Measurements from ENCODE around the gene POLA1.

DNA sequence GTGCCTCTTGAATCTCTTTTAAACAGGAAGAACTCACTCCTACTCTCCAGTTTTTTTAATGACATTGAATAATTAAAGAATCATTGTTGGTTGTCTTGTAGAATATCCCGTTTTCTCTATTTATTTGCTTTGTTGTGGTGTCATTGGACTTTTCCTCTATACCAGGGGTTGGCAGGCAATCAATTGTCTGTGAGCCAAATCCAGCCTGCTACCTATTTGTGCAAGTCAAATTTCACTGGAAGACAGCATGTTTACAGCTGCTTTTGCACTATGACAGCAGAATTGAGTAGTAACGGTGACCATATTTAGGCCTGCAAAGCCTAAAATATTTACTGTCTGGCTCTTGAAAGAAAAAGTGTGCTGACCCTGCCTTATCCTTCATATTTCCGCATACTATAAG, 34.8 kb downstream of the POLA1 start:
- no peak for TF ChIP-seq EP300 (IDR thresholded peaks at IDR 0.05)
- TF ChIP-seq, protein P1, sequence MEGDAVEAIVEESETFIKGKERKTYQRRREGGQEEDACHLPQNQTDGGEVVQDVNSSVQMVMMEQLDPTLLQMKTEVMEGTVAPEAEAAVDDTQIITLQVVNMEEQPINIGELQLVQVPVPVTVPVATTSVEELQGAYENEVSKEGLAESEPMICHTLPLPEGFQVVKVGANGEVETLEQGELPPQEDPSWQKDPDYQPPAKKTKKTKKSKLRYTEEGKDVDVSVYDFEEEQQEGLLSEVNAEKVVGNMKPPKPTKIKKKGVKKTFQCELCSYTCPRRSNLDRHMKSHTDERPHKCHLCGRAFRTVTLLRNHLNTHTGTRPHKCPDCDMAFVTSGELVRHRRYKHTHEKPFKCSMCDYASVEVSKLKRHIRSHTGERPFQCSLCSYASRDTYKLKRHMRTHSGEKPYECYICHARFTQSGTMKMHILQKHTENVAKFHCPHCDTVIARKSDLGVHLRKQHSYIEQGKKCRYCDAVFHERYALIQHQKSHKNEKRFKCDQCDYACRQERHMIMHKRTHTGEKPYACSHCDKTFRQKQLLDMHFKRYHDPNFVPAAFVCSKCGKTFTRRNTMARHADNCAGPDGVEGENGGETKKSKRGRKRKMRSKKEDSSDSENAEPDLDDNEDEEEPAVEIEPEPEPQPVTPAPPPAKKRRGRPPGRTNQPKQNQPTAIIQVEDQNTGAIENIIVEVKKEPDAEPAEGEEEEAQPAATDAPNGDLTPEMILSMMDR (IDR thresholded peaks at IDR 0.05), result no peak
